ENCODE measurements around the gene VSIG10. TPM values are rescaled to one million over a fixed set of nuclear protein-coding genes. Genes with fewer than 3 reads are reported as not detected.

Gene VSIG10
- total and polyA plus RNA-seq, 2 of the 4 experiments (the other 2 are of a cell fraction) = 5.9 to 10.0 TPM

DNA sequence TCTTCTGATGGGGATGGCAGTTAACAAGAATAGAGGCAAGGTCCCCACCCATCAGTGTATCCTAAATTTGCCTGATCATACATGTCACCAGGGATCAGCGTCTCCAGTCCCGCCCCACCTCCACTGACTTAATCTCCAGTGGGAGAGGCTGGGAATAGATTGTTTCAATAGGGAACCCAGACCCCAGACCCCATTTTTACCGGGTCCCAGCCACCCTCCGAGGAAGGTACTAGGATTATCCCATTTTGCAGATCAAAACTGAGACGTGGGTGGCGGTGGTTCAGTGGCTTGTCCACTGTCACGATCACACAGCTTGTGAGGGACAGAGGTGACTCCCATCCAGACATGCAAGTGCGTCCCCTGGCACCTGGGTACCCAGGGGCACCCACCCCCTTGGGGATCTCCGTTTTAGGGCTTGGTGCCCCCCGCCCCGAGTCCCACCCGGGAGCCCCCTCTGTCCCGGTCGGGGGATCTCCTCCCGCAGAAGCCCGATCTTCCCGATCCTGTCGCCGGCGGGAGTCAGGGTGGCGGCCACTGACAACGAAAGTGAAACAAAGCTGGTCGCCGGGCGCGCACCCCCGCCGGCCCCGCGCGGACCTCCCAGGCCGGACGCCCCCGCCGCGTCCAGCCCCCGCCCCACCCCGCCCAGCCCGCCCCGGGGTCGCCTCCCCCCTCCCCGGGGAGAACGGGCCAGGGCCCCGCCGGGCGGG is 43.4 kb downstream of the VSIG10 start:
- H3K18ac ChIP-seq (ENCODE audit: low read depth, low read length) = peak overlapping the region; percentile 91
- DNase-seq (no peak), ATAC-seq (ENCODE audit: low read depth) (peak; percentile 43)
- TF ChIP-seq RCOR1 (IDR thresholded peaks at IDR 0.05; ENCODE audit: insufficient replicate concordance, low read length) (no peak), CEBPB (IDR thresholded peaks at IDR 0.05; ENCODE audit: low read depth, low read length) (no peak), RFX5 (IDR thresholded peaks at IDR 0.05; ENCODE audit: low read depth, low read length) (no peak), CHD1 (IDR thresholded peaks at IDR 0.05; ENCODE audit: low read depth, low read length) (no peak), POLR2A (IDR thresholded peaks at IDR 0.05; ENCODE audit: low read depth, low read length) (no peak), MAZ (IDR thresholded peaks at IDR 0.05; ENCODE audit: borderline replicate concordance, low read depth, low read length) (no peak), SMC3 (IDR thresholded peaks at IDR 0.05; ENCODE audit: low read depth, low read length) (no peak), RAD21 (IDR thresholded peaks at IDR 0.05; ENCODE audit: low read length) (no peak), BHLHE40 (IDR thresholded peaks at IDR 0.05; ENCODE audit: low read depth, low read length) (no peak), MXI1 (IDR thresholded peaks at IDR 0.05; ENCODE audit: borderline replicate concordance, low read depth, low read length) (no peak), FOS (IDR thresholded peaks at IDR 0.05; ENCODE audit: low read depth, low read length) (no peak)
- TF ChIP-seq, protein P1, sequence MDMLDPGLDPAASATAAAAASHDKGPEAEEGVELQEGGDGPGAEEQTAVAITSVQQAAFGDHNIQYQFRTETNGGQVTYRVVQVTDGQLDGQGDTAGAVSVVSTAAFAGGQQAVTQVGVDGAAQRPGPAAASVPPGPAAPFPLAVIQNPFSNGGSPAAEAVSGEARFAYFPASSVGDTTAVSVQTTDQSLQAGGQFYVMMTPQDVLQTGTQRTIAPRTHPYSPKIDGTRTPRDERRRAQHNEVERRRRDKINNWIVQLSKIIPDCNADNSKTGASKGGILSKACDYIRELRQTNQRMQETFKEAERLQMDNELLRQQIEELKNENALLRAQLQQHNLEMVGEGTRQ (IDR thresholded peaks at IDR 0.05; ENCODE audit: low read depth, low read length) = no peak
- TF ChIP-seq, protein P2, sequence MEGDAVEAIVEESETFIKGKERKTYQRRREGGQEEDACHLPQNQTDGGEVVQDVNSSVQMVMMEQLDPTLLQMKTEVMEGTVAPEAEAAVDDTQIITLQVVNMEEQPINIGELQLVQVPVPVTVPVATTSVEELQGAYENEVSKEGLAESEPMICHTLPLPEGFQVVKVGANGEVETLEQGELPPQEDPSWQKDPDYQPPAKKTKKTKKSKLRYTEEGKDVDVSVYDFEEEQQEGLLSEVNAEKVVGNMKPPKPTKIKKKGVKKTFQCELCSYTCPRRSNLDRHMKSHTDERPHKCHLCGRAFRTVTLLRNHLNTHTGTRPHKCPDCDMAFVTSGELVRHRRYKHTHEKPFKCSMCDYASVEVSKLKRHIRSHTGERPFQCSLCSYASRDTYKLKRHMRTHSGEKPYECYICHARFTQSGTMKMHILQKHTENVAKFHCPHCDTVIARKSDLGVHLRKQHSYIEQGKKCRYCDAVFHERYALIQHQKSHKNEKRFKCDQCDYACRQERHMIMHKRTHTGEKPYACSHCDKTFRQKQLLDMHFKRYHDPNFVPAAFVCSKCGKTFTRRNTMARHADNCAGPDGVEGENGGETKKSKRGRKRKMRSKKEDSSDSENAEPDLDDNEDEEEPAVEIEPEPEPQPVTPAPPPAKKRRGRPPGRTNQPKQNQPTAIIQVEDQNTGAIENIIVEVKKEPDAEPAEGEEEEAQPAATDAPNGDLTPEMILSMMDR (conservative IDR thresholded peaks at IDR 0.05; ENCODE audit: low read depth, low read length) = no peak
- TF ChIP-seq, protein P3, sequence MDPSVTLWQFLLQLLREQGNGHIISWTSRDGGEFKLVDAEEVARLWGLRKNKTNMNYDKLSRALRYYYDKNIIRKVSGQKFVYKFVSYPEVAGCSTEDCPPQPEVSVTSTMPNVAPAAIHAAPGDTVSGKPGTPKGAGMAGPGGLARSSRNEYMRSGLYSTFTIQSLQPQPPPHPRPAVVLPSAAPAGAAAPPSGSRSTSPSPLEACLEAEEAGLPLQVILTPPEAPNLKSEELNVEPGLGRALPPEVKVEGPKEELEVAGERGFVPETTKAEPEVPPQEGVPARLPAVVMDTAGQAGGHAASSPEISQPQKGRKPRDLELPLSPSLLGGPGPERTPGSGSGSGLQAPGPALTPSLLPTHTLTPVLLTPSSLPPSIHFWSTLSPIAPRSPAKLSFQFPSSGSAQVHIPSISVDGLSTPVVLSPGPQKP (IDR thresholded peaks at IDR 0.05; ENCODE audit: borderline replicate concordance, low read depth, low read length) = no peak
- peak overlapping the region; percentile 85 for H4K5ac ChIP-seq (ENCODE audit: low read depth, low read length)
- H3K4me3 ChIP-seq (ENCODE audit: insufficient read depth, low read depth, low read length) = peak overlapping the region; percentile 66
- intact Hi-C loops (cut with micrococcal nuclease) = loop anchor here (5.0 kb wide), 2 partner anchors 77 to 317 kb away; partner anchors contain the start of genes PEBP1 and SUDS3
- peaks cover 10% of the 10 kb centered on the region for H3K4me1 ChIP-seq (ENCODE audit: control insufficient read depth, insufficient read depth, low read length)
- H3K23ac ChIP-seq (ENCODE audit: low read depth, low read length) = peak overlapping the region; percentile 96
- H2AFZ ChIP-seq (replicated peaks; ENCODE audit: low read length, poor library complexity) = peak overlapping the region; percentile 58
- ChIA-PET CTCF (no interaction called here), POLR2A (ENCODE audit: unreplicated experiment) (interaction anchor here (0.6 kb wide), 2 partner anchors 41 to 325 kb away, joined by 3 to 24 read pairs; no protein-coding TSS in a partner anchor)
- H3K27ac ChIP-seq (ENCODE audit: insufficient read depth, low read length) = peak overlapping the region; percentile 98
- H4K91ac ChIP-seq (ENCODE audit: insufficient read depth, low read depth, low read length) = peak overlapping the region; percentile 89
- peak overlapping the region; percentile 100 for H3K4ac ChIP-seq (ENCODE audit: low read depth, low read length)
- H2AK5ac ChIP-seq (ENCODE audit: low read depth, low read length) = peak overlapping the region; percentile 99
- no peaks in the 10 kb centered on the region for H3K9me3 ChIP-seq (ENCODE audit: control insufficient read depth, insufficient read depth, low read length)
- peak overlapping the region; percentile 75 for H2BK5ac ChIP-seq (ENCODE audit: low read depth, low read length, poor library complexity, severe bottlenecking)
- in situ Hi-C loops (cut with MboI; ENCODE audit: low sequenced_read_pairs) = no loop called here
- BruUV-seq (replicated peaks) = no TSS peak
- H2BK120ac ChIP-seq (ENCODE audit: low read depth, low read length) = peak overlapping the region; percentile 85
- no peaks in the 10 kb centered on the region; the same call in 1 of the 2 replicates for H3K36me3 ChIP-seq (ENCODE audit: control insufficient read depth, insufficient read depth, low read length)
- H3K9ac ChIP-seq (ENCODE audit: low read depth, low read length) = peak overlapping the region; percentile 98
- H3K79me1 ChIP-seq (ENCODE audit: low read depth in 1 of 2, low read length in 2 of 2) = peaks cover 8 to 63% of the 10 kb centered on the region in 2 experiments
- H3K14ac ChIP-seq (replicated peaks; ENCODE audit: low read depth, low read length) = peak overlapping the region; percentile 96
- peak overlapping the region; percentile 95 for H3K56ac ChIP-seq (ENCODE audit: extremely low read depth, insufficient read depth, low read length)
- peak overlapping the region; percentile 98 for H3K4me2 ChIP-seq (ENCODE audit: low read depth, low read length)
- H2AK9ac ChIP-seq (replicated peaks; ENCODE audit: low read depth, low read length, poor library complexity) = peak overlapping the region; percentile 99
- H2BK15ac ChIP-seq (ENCODE audit: low read depth, low read length) = peak overlapping the region; percentile 33; the same call in 1 of the 3 replicates
- peaks cover 10% of the 10 kb centered on the region for H4K20me1 ChIP-seq (ENCODE audit: insufficient read depth, low read length)
- 2% methylated on average over 5 of the region's 46 CpGs; no CpG with 5 or more reads in 1 of the 2 experiments for WGBS, 2 experiments (ENCODE audit: extremely low coverage in 2 of 2, insufficient read length in 1 of 2)
- H2BK20ac ChIP-seq (ENCODE audit: low read depth, low read length) = peak overlapping the region; percentile 71
- peaks cover 12% of the 10 kb centered on the region for H3K9me1 ChIP-seq (ENCODE audit: insufficient read depth, low read length)
- peak overlapping the region; percentile 73 to 95 for H4K8ac ChIP-seq (ENCODE audit: low read depth in 2 of 2, low read length in 2 of 2)
- dilution Hi-C loops (cut with HindIII; ENCODE audit: low sequenced_read_pairs, unreplicated experiment) = no loop called here
- H3K27me3 ChIP-seq (ENCODE audit: control insufficient read depth, insufficient read depth, low read length) = no peaks in the 10 kb centered on the region

Measured in IMR-90 (cell line).